BJ (cell line): ENCODE results near the gene SLC16A5. TPM values are rescaled to one million over a fixed set of nuclear protein-coding genes. Genes with fewer than 3 reads are reported as not detected.

Experiments
- CTCF ChIA-PET: fragments of 350-600 bp; formaldehyde crosslinking; extraction: SDS; loops from one replicate; lab custom pipeline; 2021; ENCODE audit warnings: antibody characterized with exemption, inconsistent platforms; lab: Yijun Ruan, JAX
- POLR2A ChIA-PET: fragments of 300-600 bp; sonication (Branson Sonifier 250); formaldehyde crosslinking; extraction: SDS; loops from one replicate; lab custom pipeline; 2021; ENCODE audit warnings: antibody characterized with exemption; lab: Charles Lee
- DNase-seq: peaks from one replicate; pipeline ENCODE4 v3.0.0-alpha.2; 2011; ENCODE audit warnings: low read depth
- H3K27me3 ChIP-seq: 2 replicates; pipeline ENCODE4 v1.6.0; 2011; ENCODE audit warnings: low read length; ENCODE audit not compliant: control insufficient read depth, insufficient read depth
- H3K36me3 ChIP-seq: 2 replicates; pipeline ENCODE4 v1.5.1; 2011; ENCODE audit warnings: low read length; ENCODE audit not compliant: control insufficient read depth, insufficient read depth
- H3K4me3 ChIP-seq: 2 replicates; pipeline ENCODE4 v1.5.1; 2011; ENCODE audit warnings: low read depth, mild to moderate bottlenecking, control low read depth, low read length
- polyA plus RNA-seq: library from polyadenylated mRNA; depleted of rRNA; stranded (reverse); fragments of >200 nt; gene quantifications from 2 replicates; pipeline ENCODE4 v1.2.3, GENCODE V29; 2011
- TF ChIP-seq, protein P1 (sequence below): IDR thresholded peaks from 2 replicates; pipeline ENCODE4 v1.5.1; 2011; ENCODE audit warnings: low read depth, mild to moderate bottlenecking, control low read depth, inconsistent platforms, low read length, moderate library complexity; ENCODE audit not compliant: insufficient read depth

SLC16A5 gene
- polyA plus RNA-seq, 1 experiment, result 18.3 TPM

DNA sequence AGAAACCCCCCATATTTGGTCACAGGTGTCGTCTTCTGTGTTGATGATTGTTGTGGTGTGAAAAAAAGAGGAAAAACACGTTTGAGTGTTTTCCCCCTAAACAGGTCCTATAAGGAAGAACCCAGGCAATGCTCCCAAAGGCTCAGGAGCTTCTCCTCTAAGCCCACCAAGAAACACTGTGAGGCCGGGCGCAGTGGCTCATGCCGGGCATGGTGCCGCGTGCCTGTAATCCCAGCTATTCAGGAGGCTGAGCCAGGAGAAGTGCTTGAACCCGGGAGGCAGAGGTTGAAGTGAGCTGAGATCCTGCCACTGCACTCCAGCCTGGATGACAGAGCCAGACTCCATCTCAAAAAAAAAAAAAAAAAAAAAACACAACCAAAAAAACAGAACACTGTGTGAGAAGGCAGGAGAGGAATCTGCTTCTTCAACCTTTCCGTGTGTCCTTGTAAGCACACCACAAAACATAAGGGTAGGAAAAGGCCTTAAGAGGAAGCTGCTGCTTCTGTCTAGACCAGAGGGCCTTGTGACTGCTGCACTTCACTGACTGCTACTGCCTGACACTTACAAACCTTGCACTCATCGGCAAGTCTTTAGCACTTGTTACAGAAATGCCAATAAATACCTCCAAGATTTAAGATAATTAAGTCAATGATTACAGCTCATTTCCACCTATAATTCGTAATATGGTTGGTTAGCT lies 57.2 kb downstream of the SLC16A5 start:
- H3K4me3 ChIP-seq, result no peak overlapping the region
- ChIA-PET POLR2A (interaction anchor here (0.7 kb wide), 1 partner anchor 55 kb away, joined by 3 read pairs; no protein-coding TSS in a partner anchor), CTCF (interaction anchor here (0.6 to 2.4 kb wide), 7 partner anchors 8 to 184 kb away, joined by 3 to 10 read pairs (median 4); partner anchors contain the start of gene NT5C)
- TF ChIP-seq, protein P1, sequence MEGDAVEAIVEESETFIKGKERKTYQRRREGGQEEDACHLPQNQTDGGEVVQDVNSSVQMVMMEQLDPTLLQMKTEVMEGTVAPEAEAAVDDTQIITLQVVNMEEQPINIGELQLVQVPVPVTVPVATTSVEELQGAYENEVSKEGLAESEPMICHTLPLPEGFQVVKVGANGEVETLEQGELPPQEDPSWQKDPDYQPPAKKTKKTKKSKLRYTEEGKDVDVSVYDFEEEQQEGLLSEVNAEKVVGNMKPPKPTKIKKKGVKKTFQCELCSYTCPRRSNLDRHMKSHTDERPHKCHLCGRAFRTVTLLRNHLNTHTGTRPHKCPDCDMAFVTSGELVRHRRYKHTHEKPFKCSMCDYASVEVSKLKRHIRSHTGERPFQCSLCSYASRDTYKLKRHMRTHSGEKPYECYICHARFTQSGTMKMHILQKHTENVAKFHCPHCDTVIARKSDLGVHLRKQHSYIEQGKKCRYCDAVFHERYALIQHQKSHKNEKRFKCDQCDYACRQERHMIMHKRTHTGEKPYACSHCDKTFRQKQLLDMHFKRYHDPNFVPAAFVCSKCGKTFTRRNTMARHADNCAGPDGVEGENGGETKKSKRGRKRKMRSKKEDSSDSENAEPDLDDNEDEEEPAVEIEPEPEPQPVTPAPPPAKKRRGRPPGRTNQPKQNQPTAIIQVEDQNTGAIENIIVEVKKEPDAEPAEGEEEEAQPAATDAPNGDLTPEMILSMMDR, result no peak
- H3K36me3 ChIP-seq, result peaks cover 7% of the 10 kb centered on the region
- H3K27me3 ChIP-seq, result no peaks in the 10 kb centered on the region
- no peak for DNase-seq

- Histone ChIP-seq H3K4me3 (no peak overlapping the region), H3K36me3 (peaks cover 7% of the 10 kb centered on the region), H3K27me3 (no peaks in the 10 kb centered on the region)
- CTCF ChIA-PET, result interaction anchor here (1.5 to 2.4 kb wide), 2 partner anchors 9 to 33 kb away, joined by 4 to 10 read pairs; no protein-coding TSS in a partner anchor
- POLR2A ChIA-PET, result no interaction called here
- TF ChIP-seq, protein P1, result no peak
- no peak for DNase-seq
These were observed 58.8 kb downstream of the SLC16A5 start for GRCh38 chr17:75146592-75146991.

GRCh38 chr17:75147878-75148546 lies 60.3 kb downstream of the SLC16A5 start:
- TF ChIP-seq, protein P1, result no peak
- no peak for DNase-seq
- ChIA-PET CTCF (interaction anchor here (1.0 to 1.7 kb wide), 3 partner anchors 11 to 34 kb away, joined by 3 to 6 read pairs (median 4); no protein-coding TSS in a partner anchor), POLR2A (no interaction called here)
- Histone ChIP-seq H3K36me3 (peaks cover 5% of the 10 kb centered on the region), H3K4me3 (no peak overlapping the region), H3K27me3 (no peaks in the 10 kb centered on the region)

DNA sequence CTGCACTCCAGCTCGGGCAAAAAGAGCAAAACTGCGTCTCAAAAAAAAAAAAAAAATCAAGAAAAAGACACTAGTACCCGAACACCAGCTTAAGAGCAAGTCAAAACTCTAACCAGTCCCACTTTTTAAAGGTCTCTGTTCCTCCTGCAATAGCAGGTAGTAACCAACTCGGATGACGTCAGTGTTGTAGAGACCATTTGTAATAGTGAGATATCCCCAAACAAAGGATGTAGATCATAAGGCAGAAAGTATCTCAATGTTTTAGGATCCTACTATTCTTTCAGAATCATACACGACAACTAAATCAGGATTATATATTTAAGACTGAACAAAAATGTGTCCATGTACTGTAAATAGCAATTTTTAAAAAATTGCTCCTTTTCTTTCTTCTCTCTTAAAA lies 64.2 kb downstream of the SLC16A5 start:
- ChIA-PET CTCF (interaction anchor here (0.6 to 2.8 kb wide), 2 partner anchors 20 to 38 kb away, joined by 3 to 10 read pairs; no protein-coding TSS in a partner anchor), POLR2A (interaction anchor here (0.6 kb wide), 1 partner anchor 21 kb away, joined by 3 read pairs; no protein-coding TSS in a partner anchor)
- DNase-seq, result no peak
- no peaks in the 10 kb centered on the region for H3K27me3 ChIP-seq
- H3K36me3 ChIP-seq, result peaks cover 2% of the 10 kb centered on the region
- TF ChIP-seq, protein P1, result no peak
- H3K4me3 ChIP-seq, result no peak overlapping the region

DNA sequence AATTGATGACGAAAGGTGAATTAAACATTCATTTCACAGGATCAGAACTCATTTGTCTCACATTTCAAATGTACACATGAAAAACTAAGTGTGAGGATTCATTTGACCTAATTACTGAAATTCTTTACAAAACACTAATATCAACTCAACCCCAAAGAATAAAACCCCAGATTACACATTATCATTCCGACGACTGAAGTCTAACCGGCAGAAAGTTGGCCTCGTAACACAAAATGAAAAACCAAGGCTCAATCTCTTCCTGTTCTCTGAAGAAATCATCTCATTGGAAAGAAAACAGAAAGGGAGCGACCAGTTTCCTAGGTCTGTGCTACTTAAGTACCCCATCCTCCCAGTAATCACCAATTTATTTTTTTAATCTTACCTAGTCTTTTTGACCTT lies 64.8 kb downstream of the SLC16A5 start:
- ChIA-PET POLR2A (no interaction called here), CTCF (interaction anchor here (1.0 kb wide), 1 partner anchor 31 kb away, joined by 4 read pairs; no protein-coding TSS in a partner anchor)
- TF ChIP-seq, protein P1, result no peak
- no peak for DNase-seq
- Histone ChIP-seq H3K36me3 (peaks cover 2% of the 10 kb centered on the region; the same call in 1 of the 2 replicates), H3K4me3 (peak overlapping the region; percentile 68), H3K27me3 (no peaks in the 10 kb centered on the region)
